ENCODE measurements around the gene RAB1B. TPM values are rescaled to one million over a fixed set of nuclear protein-coding genes. Genes with fewer than 3 reads are reported as not detected.

The RAB1B gene
- total and polyA plus RNA-seq, 3 donors from 2014 or later: 63.2 to 180 (median 107) TPM

GRCh38 chr11:66263785-66264184 is 4.7 kb upstream of the RAB1B start:
- Histone ChIP-seq H3K4me1 (peaks cover 8% of the 10 kb centered on the region), H3K36me3 (ENCODE audit: low read depth, missing control alignments) (no peaks in the 10 kb centered on the region), H3K27ac (no peak overlapping the region), H3K27me3 (no peaks in the 10 kb centered on the region), H3K9me3 (no peaks in the 10 kb centered on the region), H3K4me3 (no peak overlapping the region)
- intact Hi-C loops (cut with DNase I; ENCODE audit: low total_unique reads): no loop called here
- TF ChIP-seq CTCF (IDR thresholded peaks at IDR 0.05) (no peak), POLR2A (IDR thresholded peaks at IDR 0.05) (no peak)
- WGBS, 2 donors: 95% methylated on average over 9 to 10 of the region's 10 CpGs
- no peak for DNase-seq

GRCh38 chr11:66264383-66264782 is 4.1 kb upstream of the RAB1B start:
- TF ChIP-seq POLR2A (IDR thresholded peaks at IDR 0.05) (no peak), CTCF (IDR thresholded peaks at IDR 0.05) (no peak)
- no peak overlapping the region for H3K27ac ChIP-seq
- WGBS, 2 donors: 95 to 96% methylated on average over 8 of the region's 8 CpGs
- H3K27me3 ChIP-seq: no peaks in the 10 kb centered on the region
- peaks cover 7% of the 10 kb centered on the region for H3K4me1 ChIP-seq
- intact Hi-C loops (cut with DNase I; ENCODE audit: low total_unique reads): no loop called here
- DNase-seq: no peak
- H3K4me3 ChIP-seq: no peak overlapping the region
- H3K36me3 ChIP-seq (ENCODE audit: low read depth, missing control alignments): no peaks in the 10 kb centered on the region
- no peaks in the 10 kb centered on the region for H3K9me3 ChIP-seq

GRCh38 chr11:66264914-66265313 is 3.5 kb upstream of the RAB1B start:
- Histone ChIP-seq H3K4me3 (no peak overlapping the region), H3K36me3 (ENCODE audit: low read depth, missing control alignments) (no peaks in the 10 kb centered on the region), H3K27ac (no peak overlapping the region), H3K27me3 (no peaks in the 10 kb centered on the region), H3K9me3 (no peaks in the 10 kb centered on the region), H3K4me1 (peaks cover 11% of the 10 kb centered on the region)
- 82% methylated on average over 12 of the region's 12 CpGs for WGBS, 2 donors
- DNase-seq: no peak
- intact Hi-C loops (cut with DNase I; ENCODE audit: low total_unique reads): no loop called here
- peak in 2 of 3 experiments; percentile 35 for TF ChIP-seq CTCF (IDR thresholded peaks at IDR 0.05)
- no peak for TF ChIP-seq POLR2A (IDR thresholded peaks at IDR 0.05)

GRCh38 chr11:66265531-66266377 is 2.7 kb upstream of the RAB1B start:
- Histone ChIP-seq H3K9me3 (no peaks in the 10 kb centered on the region), H3K4me1 (peaks cover 11% of the 10 kb centered on the region), H3K4me3 (no peak overlapping the region), H3K27me3 (no peaks in the 10 kb centered on the region), H3K27ac (no peak overlapping the region), H3K36me3 (ENCODE audit: low read depth, missing control alignments) (no peaks in the 10 kb centered on the region)
- WGBS, 2 donors: 92 to 100% methylated on average over 3 to 25 of the region's 26 CpGs
- no peak for DNase-seq
- intact Hi-C loops (cut with DNase I; ENCODE audit: low total_unique reads): no loop called here
- TF ChIP-seq POLR2A (IDR thresholded peaks at IDR 0.05): no peak
- no peak for TF ChIP-seq CTCF (IDR thresholded peaks at IDR 0.05)
